ENCODE measurements around the gene RPGRIP1L. TPM values are rescaled to one million over a fixed set of nuclear protein-coding genes. Genes with fewer than 3 reads are reported as not detected.

Gene RPGRIP1L
- total RNA-seq, 1 experiment from 2014 or later = 10.3 TPM

GRCh38 chr16:53740933-53741531 lies 37.4 kb upstream of the RPGRIP1L start:
- Histone ChIP-seq H3K9me3 (ENCODE audit: control insufficient read depth in 1 of 2, insufficient read depth in 1 of 2, low read depth in 1 of 2, low read length in 2 of 2) (no peaks in the 10 kb centered on the region), H3K4me2 (ENCODE audit: low read length) (no peak overlapping the region), H3K4me1 (ENCODE audit: control insufficient read depth in 1 of 2, insufficient read depth in 2 of 2, low read length in 2 of 2) (peaks cover 22 to 24% of the 10 kb centered on the region in 2 experiments), H3K27ac (ENCODE audit: low read depth, low read length) (no peak overlapping the region), H3K9me2 (ENCODE audit: insufficient read depth) (no peaks in the 10 kb centered on the region), H3K9ac (ENCODE audit: low read length) (no peak overlapping the region), H3K36me3 (ENCODE audit: control insufficient read depth in 1 of 2, insufficient read depth in 2 of 2, low read length in 2 of 2) (no peaks in the 10 kb centered on the region), H2AFZ (ENCODE audit: low read depth, low read length, poor library complexity, severe bottlenecking) (no peak overlapping the region), H3K79me2 (ENCODE audit: insufficient read depth, low read length) (peaks cover 16% of the 10 kb centered on the region; the same call in 1 of the 2 replicates), H3K27me3 (ENCODE audit: insufficient read depth, low read length) (no peaks in the 10 kb centered on the region), H4K20me1 (ENCODE audit: insufficient read depth) (no peaks in the 10 kb centered on the region), H3K4me3 (replicated peaks in 1 of 2; ENCODE audit: low read depth in 1 of 2, low read length in 2 of 2) (no peak overlapping the region)
- intact Hi-C loops (cut with micrococcal nuclease) = no loop called here
- RAD21 ChIA-PET (ENCODE audit: low non-redundant PET in 1 of 2, low total read pairs in 2 of 2, uncharacterized antibody in 2 of 2, unreplicated experiment in 2 of 2) = no interaction called here
- POLR2A ChIA-PET = no interaction called here
- BruUV-seq (replicated peaks) = no TSS peak
- no peak for TF ChIP-seq POLR2A (IDR thresholded peaks at IDR 0.05; ENCODE audit: borderline replicate concordance, extremely low read depth, insufficient read depth, insufficient read length)
- no peak for TF ChIP-seq ZFX (IDR thresholded peaks at IDR 0.05)
- DNase-seq (ENCODE audit: low read depth, low spot score) (no peak), ATAC-seq (no peak)
- CTCF ChIA-PET = interaction anchor here (1.2 to 1.9 kb wide), 2 partner anchors 11 to 13 kb away, joined by 3 to 7 read pairs; no protein-coding TSS in a partner anchor

DNA sequence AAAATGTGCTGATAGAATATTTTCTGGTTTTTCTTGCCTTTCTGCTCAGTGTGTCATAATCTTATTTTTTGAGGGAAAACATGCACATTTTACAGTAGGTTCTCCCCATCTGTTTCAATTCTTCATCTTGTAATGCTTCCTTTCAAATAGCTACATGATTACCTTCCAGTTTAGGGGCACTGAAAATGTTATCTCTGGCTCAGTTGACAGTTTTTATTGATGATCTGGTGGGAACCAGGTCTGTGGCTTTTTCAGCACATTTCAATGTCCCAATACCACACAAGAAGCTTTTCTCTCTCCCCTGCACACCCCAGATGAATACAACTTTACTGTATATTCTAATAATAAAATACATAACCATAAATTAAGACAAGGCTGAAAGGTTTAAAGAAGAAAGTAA lies 36.8 kb upstream of the RPGRIP1L start:
- H3K4me2 ChIP-seq (ENCODE audit: low read length) = no peak overlapping the region
- H3K9me3 ChIP-seq (ENCODE audit: control insufficient read depth in 1 of 2, insufficient read depth in 1 of 2, low read depth in 1 of 2, low read length in 2 of 2) = no peaks in the 10 kb centered on the region
- DNase-seq (ENCODE audit: low read depth, low spot score) = no peak
- TF ChIP-seq ZBTB33 (IDR thresholded peaks at IDR 0.05; ENCODE audit: extremely low read depth, insufficient replicate concordance, low read length) = no peak
- TF ChIP-seq POLR2AphosphoS5 (IDR thresholded peaks at IDR 0.05; ENCODE audit: low read depth, low read length) = no peak
- no peak for TF ChIP-seq YY1 (IDR thresholded peaks at IDR 0.05; ENCODE audit: extremely low read depth, insufficient replicate concordance, low read depth, low read length)
- no peak for TF ChIP-seq ZFX (IDR thresholded peaks at IDR 0.05)
- no peak for TF ChIP-seq RAD21 (IDR thresholded peaks at IDR 0.05; ENCODE audit: low read depth)
- no peak for TF ChIP-seq EGR1 (IDR thresholded peaks at IDR 0.05; ENCODE audit: low read depth)
- TF ChIP-seq POLR2A (IDR thresholded peaks at IDR 0.05; ENCODE audit: borderline replicate concordance, extremely low read depth, insufficient read depth, insufficient read length) = no peak
- TF ChIP-seq SRF (IDR thresholded peaks at IDR 0.05; ENCODE audit: low read depth) = no peak
- no peak for TF ChIP-seq JUND (IDR thresholded peaks at IDR 0.05)
- TF ChIP-seq TCF7L2 (IDR thresholded peaks at IDR 0.05; ENCODE audit: borderline replicate concordance, extremely low read depth, insufficient read depth, insufficient read length) = no peak
- no peak for TF ChIP-seq EZH2 (IDR thresholded peaks at IDR 0.05)
- TF ChIP-seq CBX3 (IDR thresholded peaks at IDR 0.05; ENCODE audit: low read depth) = no peak
- TF ChIP-seq, protein P1, sequence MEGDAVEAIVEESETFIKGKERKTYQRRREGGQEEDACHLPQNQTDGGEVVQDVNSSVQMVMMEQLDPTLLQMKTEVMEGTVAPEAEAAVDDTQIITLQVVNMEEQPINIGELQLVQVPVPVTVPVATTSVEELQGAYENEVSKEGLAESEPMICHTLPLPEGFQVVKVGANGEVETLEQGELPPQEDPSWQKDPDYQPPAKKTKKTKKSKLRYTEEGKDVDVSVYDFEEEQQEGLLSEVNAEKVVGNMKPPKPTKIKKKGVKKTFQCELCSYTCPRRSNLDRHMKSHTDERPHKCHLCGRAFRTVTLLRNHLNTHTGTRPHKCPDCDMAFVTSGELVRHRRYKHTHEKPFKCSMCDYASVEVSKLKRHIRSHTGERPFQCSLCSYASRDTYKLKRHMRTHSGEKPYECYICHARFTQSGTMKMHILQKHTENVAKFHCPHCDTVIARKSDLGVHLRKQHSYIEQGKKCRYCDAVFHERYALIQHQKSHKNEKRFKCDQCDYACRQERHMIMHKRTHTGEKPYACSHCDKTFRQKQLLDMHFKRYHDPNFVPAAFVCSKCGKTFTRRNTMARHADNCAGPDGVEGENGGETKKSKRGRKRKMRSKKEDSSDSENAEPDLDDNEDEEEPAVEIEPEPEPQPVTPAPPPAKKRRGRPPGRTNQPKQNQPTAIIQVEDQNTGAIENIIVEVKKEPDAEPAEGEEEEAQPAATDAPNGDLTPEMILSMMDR (IDR thresholded peaks at IDR 0.05 in 2 of 3, conservative IDR thresholded peaks at IDR 0.05 in 1 of 3; ENCODE audit: borderline replicate concordance in 1 of 3, insufficient read depth in 1 of 3, low read depth in 2 of 3, low read length in 2 of 3) = no peak
- H3K27me3 ChIP-seq (ENCODE audit: insufficient read depth, low read length) = no peaks in the 10 kb centered on the region
- no TSS peak for BruUV-seq (replicated peaks)
- H3K4me3 ChIP-seq (replicated peaks in 1 of 2; ENCODE audit: low read depth in 1 of 2, low read length in 2 of 2) = no peak overlapping the region
- peaks cover 17 to 18% of the 10 kb centered on the region in 2 experiments for H3K4me1 ChIP-seq (ENCODE audit: control insufficient read depth in 1 of 2, insufficient read depth in 2 of 2, low read length in 2 of 2)
- no peak for ATAC-seq
- no peak overlapping the region for H2AFZ ChIP-seq (ENCODE audit: low read depth, low read length, poor library complexity, severe bottlenecking)
- no peaks in the 10 kb centered on the region for H4K20me1 ChIP-seq (ENCODE audit: insufficient read depth)
- no peak overlapping the region for H3K27ac ChIP-seq (ENCODE audit: low read depth, low read length)
- no peaks in the 10 kb centered on the region for H3K9me2 ChIP-seq (ENCODE audit: insufficient read depth)
- ChIA-PET POLR2A (no interaction called here), CTCF (no interaction called here), RAD21 (ENCODE audit: low non-redundant PET in 1 of 2, low total read pairs in 2 of 2, uncharacterized antibody in 2 of 2, unreplicated experiment in 2 of 2) (no interaction called here)
- no peak overlapping the region for H3K9ac ChIP-seq (ENCODE audit: low read length)
- no peaks in the 10 kb centered on the region for H3K36me3 ChIP-seq (ENCODE audit: control insufficient read depth in 1 of 2, insufficient read depth in 2 of 2, low read length in 2 of 2)
- H3K79me2 ChIP-seq (ENCODE audit: insufficient read depth, low read length) = peaks cover 16% of the 10 kb centered on the region; the same call in 1 of the 2 replicates
- intact Hi-C loops (cut with micrococcal nuclease) = no loop called here

Measured in HCT116 (cell line).